Breast epithelium (tissue), 3 donors: Measurements from ENCODE around the gene TIGIT.
"Not testable (repeated sequence)": the region's sequence is repeated elsewhere in the genome, so short reads cannot be mapped to it uniquely, and the experiment has no call there.

Experiments
- POLR2A ChIP-seq: fragments of 450-650 bp; IDR thresholded peaks from one replicate; pipeline ENCODE4 v1.6.1; 2016; ENCODE audit warnings: antibody characterized with exemption, mild to moderate bottlenecking, moderate library complexity
- POLR2AphosphoS5 ChIP-seq, 3 donors: sonication (generic); formaldehyde crosslinking; IDR thresholded peaks; one replicate each; pipeline ENCODE4 v1.6.1; 2017; ENCODE audit warnings: antibody characterized with exemption in 3 of 3
- TF ChIP-seq, protein P1 (sequence below), 3 donors: fragments of 450-650 bp; IDR thresholded peaks; one replicate each; pipeline ENCODE4 v1.5.1; 2016 to 2017; ENCODE audit warnings: antibody characterized with exemption in 3 of 3, mild to moderate bottlenecking in 3 of 3, moderate library complexity in 3 of 3

GRCh38 chr3:114276856-114277255, 17.0 kb upstream of the TIGIT start:
- not testable (repeated sequence) for TF ChIP-seq POLR2AphosphoS5 (IDR thresholded peaks at IDR 0.05); POLR2A
- TF ChIP-seq, protein P1, sequence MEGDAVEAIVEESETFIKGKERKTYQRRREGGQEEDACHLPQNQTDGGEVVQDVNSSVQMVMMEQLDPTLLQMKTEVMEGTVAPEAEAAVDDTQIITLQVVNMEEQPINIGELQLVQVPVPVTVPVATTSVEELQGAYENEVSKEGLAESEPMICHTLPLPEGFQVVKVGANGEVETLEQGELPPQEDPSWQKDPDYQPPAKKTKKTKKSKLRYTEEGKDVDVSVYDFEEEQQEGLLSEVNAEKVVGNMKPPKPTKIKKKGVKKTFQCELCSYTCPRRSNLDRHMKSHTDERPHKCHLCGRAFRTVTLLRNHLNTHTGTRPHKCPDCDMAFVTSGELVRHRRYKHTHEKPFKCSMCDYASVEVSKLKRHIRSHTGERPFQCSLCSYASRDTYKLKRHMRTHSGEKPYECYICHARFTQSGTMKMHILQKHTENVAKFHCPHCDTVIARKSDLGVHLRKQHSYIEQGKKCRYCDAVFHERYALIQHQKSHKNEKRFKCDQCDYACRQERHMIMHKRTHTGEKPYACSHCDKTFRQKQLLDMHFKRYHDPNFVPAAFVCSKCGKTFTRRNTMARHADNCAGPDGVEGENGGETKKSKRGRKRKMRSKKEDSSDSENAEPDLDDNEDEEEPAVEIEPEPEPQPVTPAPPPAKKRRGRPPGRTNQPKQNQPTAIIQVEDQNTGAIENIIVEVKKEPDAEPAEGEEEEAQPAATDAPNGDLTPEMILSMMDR (IDR thresholded peaks at IDR 0.05): not testable (repeated sequence)
